HepG2 (cell line): ENCODE results near the gene MOV10L1. TPM values are rescaled to one million over a fixed set of nuclear protein-coding genes. Genes with fewer than 3 reads are reported as not detected.
A peak's percentile ranks its signal among the peaks of the same experiment; 100 is the strongest.

Source experiments
- ARID2 ChIP-seq: sonication (generic); formaldehyde crosslinking; IDR thresholded peaks from 2 replicates; pipeline ENCODE4 v1.8.1; 2022; ENCODE audit warnings: mild to moderate bottlenecking, missing genetic modification reagents, borderline replicate concordance
- CCDC6 ChIP-seq: sonication (generic); formaldehyde crosslinking; IDR thresholded peaks from 2 replicates; pipeline ENCODE4 v1.8.1; 2022; ENCODE audit warnings: mild to moderate bottlenecking, missing genetic modification reagents, moderate library complexity
- DPF2 ChIP-seq: sonication (generic); formaldehyde crosslinking; IDR thresholded peaks from 2 replicates; pipeline ENCODE4 v1.4.0; 2020; ENCODE audit warnings: mild to moderate bottlenecking, low read depth, missing genetic modification reagents, borderline replicate concordance
- ESRRA ChIP-seq: sonication (generic); formaldehyde crosslinking; IDR thresholded peaks from 2 replicates; pipeline ENCODE4 v1.5.1; 2020; ENCODE audit warnings: mild to moderate bottlenecking, low read depth, missing genetic modification reagents
- GABPB1 ChIP-seq: IDR thresholded peaks from 2 replicates; pipeline ENCODE4 v1.6.1; 2016; ENCODE audit warnings: mild to moderate bottlenecking, missing genetic modification reagents, moderate library complexity, missing compliant biosample characterization
- HNF4A ChIP-seq: sonication (generic); formaldehyde crosslinking; IDR thresholded peaks from 2 replicates; pipeline ENCODE4 v1.4.0; 2020; ENCODE audit warnings: missing genetic modification reagents
- MIXL1 ChIP-seq: IDR thresholded peaks from 2 replicates; pipeline ENCODE4 v1.6.1; 2016
- MTA3 ChIP-seq: sonication (generic); formaldehyde crosslinking; IDR thresholded peaks from 2 replicates; pipeline ENCODE4 v1.4.0; 2020; ENCODE audit warnings: missing genetic modification reagents
- NFE2L2 ChIP-seq: fragments of 150-350 bp; IDR thresholded peaks from 2 replicates; pipeline ENCODE4 v1.6.1; 2014; ENCODE audit warnings: low read length
- PAF1 ChIP-seq: IDR thresholded peaks from 2 replicates; pipeline ENCODE4 v1.6.1; 2016; ENCODE audit warnings: missing genetic modification reagents, missing compliant biosample characterization
- SPEN ChIP-seq: sonication (generic); formaldehyde crosslinking; IDR thresholded peaks from 2 replicates; pipeline ENCODE4 v1.5.1; 2020; ENCODE audit warnings: low read depth, mild to moderate bottlenecking, missing genetic modification reagents
- U2AF1 ChIP-seq: fragments of 200-400 bp; formaldehyde crosslinking; optimal IDR thresholded peaks from 2 replicates; pipeline ENCODE3; 2017; ENCODE audit warnings: mild to moderate bottlenecking, low read depth, low read length
- ZNF121 ChIP-seq: sonication (generic); formaldehyde crosslinking; IDR thresholded peaks from 2 replicates; pipeline ENCODE4 v1.5.0; 2020; ENCODE audit warnings: mild to moderate bottlenecking, missing genetic modification reagents
- ZNF510 ChIP-seq: sonication (generic); formaldehyde crosslinking; IDR thresholded peaks from 2 replicates; pipeline ENCODE4 v1.4.0; 2020; ENCODE audit warnings: low read depth, mild to moderate bottlenecking, missing genetic modification reagents
- ZNF724P ChIP-seq: sonication (generic); formaldehyde crosslinking; IDR thresholded peaks from 2 replicates; pipeline ENCODE4 v1.8.0; 2022; ENCODE audit warnings: missing genetic modification reagents, borderline replicate concordance
- ZNF737 ChIP-seq: sonication (generic); formaldehyde crosslinking; IDR thresholded peaks from 2 replicates; pipeline ENCODE4 v1.5.0; 2020; ENCODE audit warnings: missing genetic modification reagents, mild to moderate bottlenecking, borderline replicate concordance
- ZSCAN12 ChIP-seq: sonication (generic); formaldehyde crosslinking; IDR thresholded peaks from 2 replicates; pipeline ENCODE4 v1.9.0; 2021; ENCODE audit warnings: mild to moderate bottlenecking, missing genetic modification reagents
- ZZZ3 ChIP-seq: sonication (generic); formaldehyde crosslinking; IDR thresholded peaks from 2 replicates; pipeline ENCODE4 v1.4.0; 2020; ENCODE audit warnings: missing genetic modification reagents, mild to moderate bottlenecking, borderline replicate concordance
- polyA plus RNA-seq, 8 experiments: library from polyadenylated mRNA; depleted of rRNA in 3 of 8; stranded (reverse) in 7 of 8; unstranded in 1 of 8; fragments of >200 nt; fragmentation: Illumina TruSeq in 4 of 8; extraction: Trizol in 4 of 8; gene quantifications; 2 replicates each; pipeline versions ENCODE4 v1.2.1 to v1.2.3, GENCODE V29; 2011 to 2016; ENCODE audit warnings: low read depth in 4 of 8, missing spikeins in 1 of 8, mixed read lengths in 1 of 8; ENCODE audit not compliant: insufficient read depth in 1 of 8
- total RNA-seq, 5 experiments: library from RNA; depleted of rRNA; stranded (reverse); fragments of >200 nt; fragmentation: Illumina TruSeq; extraction: Trizol; gene quantifications; 2 replicates each; pipeline ENCODE4 v1.2.3, GENCODE V29; 2016; ENCODE audit warnings: low read depth in 1 of 5
- TF ChIP-seq, protein P1 (sequence below): sonication (generic); formaldehyde crosslinking; IDR thresholded peaks from 2 replicates; pipeline ENCODE4 v1.5.0; 2020; ENCODE audit warnings: mild to moderate bottlenecking, missing genetic modification reagents
- TF ChIP-seq, protein P2 (sequence below): sonication (generic); formaldehyde crosslinking; IDR thresholded peaks from 2 replicates; pipeline ENCODE4 v1.4.0; 2020; ENCODE audit warnings: missing genetic modification reagents, borderline replicate concordance
- TF ChIP-seq, protein P3 (sequence below): IDR thresholded peaks from 2 replicates; pipeline ENCODE4 v1.6.1; 2016
- TF ChIP-seq, protein P4 (sequence below): sonication (generic); formaldehyde crosslinking; IDR thresholded peaks from 2 replicates; pipeline ENCODE4 v1.4.0; 2020; ENCODE audit warnings: mild to moderate bottlenecking, missing genetic modification reagents
- TF ChIP-seq, protein P5 (sequence below): sonication (generic); formaldehyde crosslinking; IDR thresholded peaks from 2 replicates; pipeline ENCODE4 v1.4.0; 2020; ENCODE audit warnings: mild to moderate bottlenecking, missing genetic modification reagents

Gene MOV10L1
- total and polyA plus RNA-seq, 2 of the 13 experiments (the other 11 are each of a cell fraction or from before 2014, with no cell fraction given) = 0.11 to 0.12 TPM

DNA sequence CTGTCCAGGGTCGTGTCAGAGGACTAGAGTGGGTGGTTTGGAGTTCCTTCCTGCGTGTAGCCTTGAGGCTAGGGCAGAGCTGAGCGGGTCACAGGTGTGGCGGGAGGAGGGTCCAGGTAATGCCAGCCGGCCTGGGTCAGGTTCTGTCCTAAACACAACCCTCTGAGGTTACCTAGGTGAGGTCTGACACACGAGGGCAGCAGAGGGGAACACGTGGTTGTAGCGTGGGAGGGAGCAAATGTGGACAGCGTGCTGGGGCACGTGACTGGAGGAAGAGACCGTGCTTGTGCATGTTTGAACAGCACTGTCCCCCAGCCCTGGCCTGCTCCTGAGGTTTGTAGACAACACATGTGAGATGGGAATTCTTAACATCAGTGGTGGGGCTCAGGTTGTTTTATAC, 13.1 kb downstream of the MOV10L1 start (continued):
- TF ChIP-seq, protein P1, sequence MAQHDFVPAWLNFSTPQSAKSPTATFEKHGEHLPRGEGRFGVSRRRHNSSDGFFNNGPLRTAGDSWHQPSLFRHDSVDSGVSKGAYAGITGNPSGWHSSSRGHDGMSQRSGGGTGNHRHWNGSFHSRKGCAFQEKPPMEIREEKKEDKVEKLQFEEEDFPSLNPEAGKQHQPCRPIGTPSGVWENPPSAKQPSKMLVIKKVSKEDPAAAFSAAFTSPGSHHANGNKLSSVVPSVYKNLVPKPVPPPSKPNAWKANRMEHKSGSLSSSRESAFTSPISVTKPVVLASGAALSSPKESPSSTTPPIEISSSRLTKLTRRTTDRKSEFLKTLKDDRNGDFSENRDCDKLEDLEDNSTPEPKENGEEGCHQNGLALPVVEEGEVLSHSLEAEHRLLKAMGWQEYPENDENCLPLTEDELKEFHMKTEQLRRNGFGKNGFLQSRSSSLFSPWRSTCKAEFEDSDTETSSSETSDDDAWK (CRISPR knock-in tag) = no peak
- TF ChIP-seq MIXL1 (CRISPR knock-in tag) = peak; percentile 31; the same call in 1 of the 2 replicates
- no peak for TF ChIP-seq U2AF1
- TF ChIP-seq, protein P2, sequence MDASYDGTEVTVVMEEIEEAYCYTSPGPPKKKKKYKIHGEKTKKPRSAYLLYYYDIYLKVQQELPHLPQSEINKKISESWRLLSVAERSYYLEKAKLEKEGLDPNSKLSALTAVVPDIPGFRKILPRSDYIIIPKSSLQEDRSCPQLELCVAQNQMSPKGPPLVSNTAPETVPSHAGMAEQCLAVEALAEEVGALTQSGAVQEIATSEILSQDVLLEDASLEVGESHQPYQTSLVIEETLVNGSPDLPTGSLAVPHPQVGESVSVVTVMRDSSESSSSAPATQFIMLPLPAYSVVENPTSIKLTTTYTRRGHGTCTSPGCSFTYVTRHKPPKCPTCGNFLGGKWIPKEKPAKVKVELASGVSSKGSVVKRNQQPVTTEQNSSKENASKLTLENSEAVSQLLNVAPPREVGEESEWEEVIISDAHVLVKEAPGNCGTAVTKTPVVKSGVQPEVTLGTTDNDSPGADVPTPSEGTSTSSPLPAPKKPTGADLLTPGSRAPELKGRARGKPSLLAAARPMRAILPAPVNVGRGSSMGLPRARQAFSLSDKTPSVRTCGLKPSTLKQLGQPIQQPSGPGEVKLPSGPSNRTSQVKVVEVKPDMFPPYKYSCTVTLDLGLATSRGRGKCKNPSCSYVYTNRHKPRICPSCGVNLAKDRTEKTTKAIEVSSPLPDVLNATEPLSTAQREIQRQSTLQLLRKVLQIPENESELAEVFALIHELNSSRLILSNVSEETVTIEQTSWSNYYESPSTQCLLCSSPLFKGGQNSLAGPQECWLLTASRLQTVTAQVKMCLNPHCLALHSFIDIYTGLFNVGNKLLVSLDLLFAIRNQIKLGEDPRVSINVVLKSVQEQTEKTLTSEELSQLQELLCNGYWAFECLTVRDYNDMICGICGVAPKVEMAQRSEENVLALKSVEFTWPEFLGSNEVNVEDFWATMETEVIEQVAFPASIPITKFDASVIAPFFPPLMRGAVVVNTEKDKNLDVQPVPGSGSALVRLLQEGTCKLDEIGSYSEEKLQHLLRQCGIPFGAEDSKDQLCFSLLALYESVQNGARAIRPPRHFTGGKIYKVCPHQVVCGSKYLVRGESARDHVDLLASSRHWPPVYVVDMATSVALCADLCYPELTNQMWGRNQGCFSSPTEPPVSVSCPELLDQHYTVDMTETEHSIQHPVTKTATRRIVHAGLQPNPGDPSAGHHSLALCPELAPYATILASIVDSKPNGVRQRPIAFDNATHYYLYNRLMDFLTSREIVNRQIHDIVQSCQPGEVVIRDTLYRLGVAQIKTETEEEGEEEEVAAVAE (CRISPR knock-in tag) = no peak
- peak; percentile 86 for TF ChIP-seq ZNF724P (CRISPR knock-in tag)
- no peak for TF ChIP-seq MTA3 (CRISPR knock-in tag)
- TF ChIP-seq HNF4A (CRISPR knock-in tag) = no peak
- TF ChIP-seq PAF1 (CRISPR knock-in tag) = no peak
- TF ChIP-seq CCDC6 (CRISPR knock-in tag) = peak; percentile 93
- TF ChIP-seq SPEN (CRISPR knock-in tag) = no peak
- TF ChIP-seq ZSCAN12 (CRISPR knock-in tag) = no peak
- TF ChIP-seq ZNF737 (CRISPR knock-in tag) = peak; percentile 81; the same call in 1 of the 2 replicates
- no peak for TF ChIP-seq ZNF510
- TF ChIP-seq ARID2 (CRISPR knock-in tag) = no peak
- TF ChIP-seq, protein P3, sequence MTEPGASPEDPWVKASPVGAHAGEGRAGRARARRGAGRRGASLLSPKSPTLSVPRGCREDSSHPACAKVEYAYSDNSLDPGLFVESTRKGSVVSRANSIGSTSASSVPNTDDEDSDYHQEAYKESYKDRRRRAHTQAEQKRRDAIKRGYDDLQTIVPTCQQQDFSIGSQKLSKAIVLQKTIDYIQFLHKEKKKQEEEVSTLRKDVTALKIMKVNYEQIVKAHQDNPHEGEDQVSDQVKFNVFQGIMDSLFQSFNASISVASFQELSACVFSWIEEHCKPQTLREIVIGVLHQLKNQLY (CRISPR knock-in tag) = peak; percentile 87
- TF ChIP-seq ZZZ3 (CRISPR knock-in tag) = 0 out of 2 replicates have a peak, but pooled peaks have one; percentile 31
- no peak for TF ChIP-seq NFE2L2
- TF ChIP-seq, protein P4, sequence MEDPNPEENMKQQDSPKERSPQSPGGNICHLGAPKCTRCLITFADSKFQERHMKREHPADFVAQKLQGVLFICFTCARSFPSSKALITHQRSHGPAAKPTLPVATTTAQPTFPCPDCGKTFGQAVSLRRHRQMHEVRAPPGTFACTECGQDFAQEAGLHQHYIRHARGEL (CRISPR knock-in tag) = no peak
- no peak for TF ChIP-seq DPF2 (CRISPR knock-in tag)
- TF ChIP-seq, protein P5, sequence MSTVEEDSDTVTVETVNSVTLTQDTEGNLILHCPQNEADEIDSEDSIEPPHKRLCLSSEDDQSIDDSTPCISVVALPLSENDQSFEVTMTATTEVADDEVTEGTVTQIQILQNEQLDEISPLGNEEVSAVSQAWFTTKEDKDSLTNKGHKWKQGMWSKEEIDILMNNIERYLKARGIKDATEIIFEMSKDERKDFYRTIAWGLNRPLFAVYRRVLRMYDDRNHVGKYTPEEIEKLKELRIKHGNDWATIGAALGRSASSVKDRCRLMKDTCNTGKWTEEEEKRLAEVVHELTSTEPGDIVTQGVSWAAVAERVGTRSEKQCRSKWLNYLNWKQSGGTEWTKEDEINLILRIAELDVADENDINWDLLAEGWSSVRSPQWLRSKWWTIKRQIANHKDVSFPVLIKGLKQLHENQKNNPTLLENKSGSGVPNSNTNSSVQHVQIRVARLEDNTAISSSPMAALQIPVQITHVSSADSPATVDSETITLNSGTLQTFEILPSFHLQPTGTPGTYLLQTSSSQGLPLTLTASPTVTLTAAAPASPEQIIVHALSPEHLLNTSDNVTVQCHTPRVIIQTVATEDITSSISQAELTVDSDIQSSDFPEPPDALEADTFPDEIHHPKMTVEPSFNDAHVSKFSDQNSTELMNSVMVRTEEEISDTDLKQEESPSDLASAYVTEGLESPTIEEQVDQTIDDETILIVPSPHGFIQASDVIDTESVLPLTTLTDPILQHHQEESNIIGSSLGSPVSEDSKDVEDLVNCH (CRISPR knock-in tag) = no peak
- peak; percentile 55 for TF ChIP-seq GABPB1 (CRISPR knock-in tag)
- TF ChIP-seq ESRRA (CRISPR knock-in tag) = no peak
- TF ChIP-seq ZNF121 (CRISPR knock-in tag) = no peak
